A673 (cell line): Measurements from ENCODE around the gene TOR4A. TPM values are rescaled to one million over a fixed set of nuclear protein-coding genes. Genes with fewer than 3 reads are reported as not detected.

Source experiments
- BruUV-seq: library from RNA; stranded (reverse); fragments of 400-500 nt; replicated peaks from 2 replicates; lab custom pipeline; 2021; lab: Mats Ljungman, UMichigan
- CTCF ChIA-PET: fragments of 300-600 bp; sonication (Branson Sonifier 250); formaldehyde crosslinking; loops from one replicate; lab custom pipeline; 2022; ENCODE audit warnings: antibody characterized with exemption; lab: Charles Lee
- POLR2A ChIA-PET: fragments of 300-600 bp; sonication (Branson Sonifier 250); formaldehyde crosslinking; loops from one replicate; lab custom pipeline; 2022; ENCODE audit warnings: antibody characterized with exemption; ENCODE audit not compliant: low non-redundant PET; lab: Charles Lee
- DNase-seq: peaks from one replicate; pipeline ENCODE4 v3.0.0-alpha.2; 2015; ENCODE audit warnings: low spot score
- H3K27ac ChIP-seq: fragments of 200-600 bp; sonication (generic); 2 replicates; pipeline ENCODE4 v1.5.1; 2016; ENCODE audit warnings: mixed run types, low read depth, mild to moderate bottlenecking, mixed read lengths, antibody characterized with exemption, low read length; ENCODE audit not compliant: poor library complexity, severe bottlenecking
- H3K27me3 ChIP-seq: fragments of 200-600 bp; sonication (generic); replicated peaks from 2 replicates; pipeline ENCODE4 v1.6.1; 2017; ENCODE audit warnings: mixed run types, low read depth, mild to moderate bottlenecking, mixed read lengths, antibody characterized with exemption, low read length; ENCODE audit not compliant: insufficient read depth, poor library complexity
- H3K36me3 ChIP-seq: fragments of 200-600 bp; sonication (generic); 2 replicates; pipeline ENCODE4 v1.6.1; 2016; ENCODE audit warnings: mixed run types, mild to moderate bottlenecking, mixed read lengths, antibody characterized with exemption, low read length; ENCODE audit not compliant: insufficient read depth, poor library complexity, severe bottlenecking
- H3K4me1 ChIP-seq: fragments of 200-600 bp; sonication (generic); 2 replicates; pipeline ENCODE4 v1.6.1; 2017; ENCODE audit warnings: mixed run types, mild to moderate bottlenecking, mixed read lengths, antibody characterized with exemption, low read length; ENCODE audit not compliant: insufficient read depth, poor library complexity, severe bottlenecking
- H3K4me3 ChIP-seq: fragments of 200-600 bp; sonication (generic); 2 replicates; pipeline ENCODE4 v1.5.1; 2016; ENCODE audit warnings: low read depth, mixed run types, mild to moderate bottlenecking, mixed read lengths, low read length; ENCODE audit not compliant: poor library complexity, severe bottlenecking
- H3K9me3 ChIP-seq: fragments of 200-600 bp; sonication (generic); 2 replicates; pipeline ENCODE4 v1.6.1; 2016; ENCODE audit warnings: mixed run types, low read depth, mild to moderate bottlenecking, mixed read lengths, antibody characterized with exemption, low read length; ENCODE audit not compliant: poor library complexity, severe bottlenecking
- CTCF ChIP-seq: fragments of 300-800, 200-600 bp; sonication (generic); conservative IDR thresholded peaks from 2 replicates; pipeline ENCODE4 v1.5.1; 2017; ENCODE audit warnings: low read depth, mild to moderate bottlenecking, antibody characterized with exemption, low read length, moderate library complexity, mixed read lengths
- EZH2 ChIP-seq: fragments of 200-600 bp; sonication (generic); IDR thresholded peaks from 2 replicates; pipeline ENCODE4 v1.6.1; 2017; ENCODE audit warnings: borderline replicate concordance, low read depth, mild to moderate bottlenecking, mixed read lengths, antibody characterized with exemption, low read length; ENCODE audit not compliant: poor library complexity, severe bottlenecking
- intact Hi-C: fragments of 100-400 bp; cut with micrococcal nuclease; formaldehyde crosslinking; loops from one replicate; pipeline ENCODE4 v1.10.0; 2022; ENCODE audit not compliant: unreplicated experiment
- total RNA-seq: library from RNA; stranded (reverse); gene quantifications from 2 replicates; pipeline ENCODE4 v1.2.3, GENCODE V29; 2021

The TOR4A gene
- total RNA-seq, 1 experiment from 2014 or later, result 0.82 TPM

- POLR2A ChIA-PET, result no interaction called here
- TF ChIP-seq EZH2 (no peak), CTCF (no peak)
- H3K27ac ChIP-seq, result no peak overlapping the region
- H3K4me3 ChIP-seq, result no peak overlapping the region
- H3K36me3 ChIP-seq, result no peaks in the 10 kb centered on the region
- intact Hi-C loops, result no loop called here
- no TSS peak for BruUV-seq
- peaks cover under 1% of the 10 kb centered on the region for H3K4me1 ChIP-seq
- CTCF ChIA-PET, result no interaction called here
- no peak for DNase-seq
- no peaks in the 10 kb centered on the region for H3K9me3 ChIP-seq
- H3K27me3 ChIP-seq, result no peaks in the 10 kb centered on the region
These were observed 46.0 kb upstream of the TOR4A start for GRCh38 chr9:137231372-137232039.

- Histone ChIP-seq H3K36me3 (no peaks in the 10 kb centered on the region), H3K27ac (no peak overlapping the region), H3K4me1 (peaks cover 6% of the 10 kb centered on the region), H3K27me3 (no peaks in the 10 kb centered on the region), H3K9me3 (no peaks in the 10 kb centered on the region), H3K4me3 (no peak overlapping the region)
- TF ChIP-seq EZH2 (no peak), CTCF (no peak)
- CTCF ChIA-PET, result interaction anchor here (0.6 kb wide), 1 partner anchor 9 kb away, joined by 9 read pairs; no protein-coding TSS in a partner anchor
- DNase-seq, result no peak
- POLR2A ChIA-PET, result no interaction called here
- intact Hi-C loops, result no loop called here
- no TSS peak for BruUV-seq
These were observed 45.4 kb upstream of the TOR4A start for GRCh38 chr9:137232101-137232500.

GRCh38 chr9:137232510-137232909, 45.0 kb upstream of the TOR4A start:
- no peak overlapping the region for H3K4me3 ChIP-seq
- ChIA-PET CTCF (interaction anchor here (0.6 kb wide), 1 partner anchor 9 kb away, joined by 9 read pairs; no protein-coding TSS in a partner anchor), POLR2A (no interaction called here)
- intact Hi-C loops, result no loop called here
- H3K4me1 ChIP-seq, result peaks cover 10% of the 10 kb centered on the region
- H3K27me3 ChIP-seq, result no peaks in the 10 kb centered on the region
- no peaks in the 10 kb centered on the region for H3K9me3 ChIP-seq
- no peak overlapping the region for H3K27ac ChIP-seq
- no TSS peak for BruUV-seq
- TF ChIP-seq EZH2, result no peak
- no peak for TF ChIP-seq CTCF
- no peaks in the 10 kb centered on the region for H3K36me3 ChIP-seq
- DNase-seq, result no peak
